ENCODE measurements around the gene MYH6.

MYH6 gene

DNA sequence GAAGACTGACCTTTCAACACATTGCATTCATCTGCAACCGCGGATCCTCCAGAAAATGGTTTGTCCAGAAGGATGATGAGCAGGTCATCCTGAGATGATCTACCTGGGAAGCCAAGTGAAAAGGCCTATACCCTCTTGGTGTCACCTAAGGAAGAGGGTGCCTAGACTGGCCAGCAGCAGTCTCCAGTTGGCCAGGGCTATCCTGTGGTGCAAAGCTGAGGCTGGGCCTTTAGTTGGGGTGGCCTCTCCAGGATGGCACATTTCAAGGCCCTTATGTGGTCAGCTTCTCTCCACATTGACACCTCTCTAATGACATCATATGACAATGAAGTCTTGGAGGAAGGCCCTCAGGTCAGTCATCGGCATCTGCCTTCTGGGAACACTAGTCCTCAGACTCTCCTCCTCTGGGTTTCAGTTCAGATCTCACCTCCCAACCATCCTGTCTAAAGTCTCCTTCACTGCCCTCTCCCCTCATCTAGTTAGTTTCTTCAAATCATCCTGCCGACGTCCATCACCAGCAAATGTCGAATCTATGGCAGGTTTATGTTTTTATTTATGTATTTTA is 52.1 kb downstream of the MYH6 start:
- no peak for DNase-seq (ENCODE audit: low spot score)

- DNase-seq (ENCODE audit: low spot score), result no peak
These were observed 53.1 kb downstream of the MYH6 start for GRCh38 chr14:23354990-23355389.

GRCh38 chr14:23353433-23353780 is 54.7 kb downstream of the MYH6 start:
- DNase-seq (ENCODE audit: low spot score), result no peak

DNA sequence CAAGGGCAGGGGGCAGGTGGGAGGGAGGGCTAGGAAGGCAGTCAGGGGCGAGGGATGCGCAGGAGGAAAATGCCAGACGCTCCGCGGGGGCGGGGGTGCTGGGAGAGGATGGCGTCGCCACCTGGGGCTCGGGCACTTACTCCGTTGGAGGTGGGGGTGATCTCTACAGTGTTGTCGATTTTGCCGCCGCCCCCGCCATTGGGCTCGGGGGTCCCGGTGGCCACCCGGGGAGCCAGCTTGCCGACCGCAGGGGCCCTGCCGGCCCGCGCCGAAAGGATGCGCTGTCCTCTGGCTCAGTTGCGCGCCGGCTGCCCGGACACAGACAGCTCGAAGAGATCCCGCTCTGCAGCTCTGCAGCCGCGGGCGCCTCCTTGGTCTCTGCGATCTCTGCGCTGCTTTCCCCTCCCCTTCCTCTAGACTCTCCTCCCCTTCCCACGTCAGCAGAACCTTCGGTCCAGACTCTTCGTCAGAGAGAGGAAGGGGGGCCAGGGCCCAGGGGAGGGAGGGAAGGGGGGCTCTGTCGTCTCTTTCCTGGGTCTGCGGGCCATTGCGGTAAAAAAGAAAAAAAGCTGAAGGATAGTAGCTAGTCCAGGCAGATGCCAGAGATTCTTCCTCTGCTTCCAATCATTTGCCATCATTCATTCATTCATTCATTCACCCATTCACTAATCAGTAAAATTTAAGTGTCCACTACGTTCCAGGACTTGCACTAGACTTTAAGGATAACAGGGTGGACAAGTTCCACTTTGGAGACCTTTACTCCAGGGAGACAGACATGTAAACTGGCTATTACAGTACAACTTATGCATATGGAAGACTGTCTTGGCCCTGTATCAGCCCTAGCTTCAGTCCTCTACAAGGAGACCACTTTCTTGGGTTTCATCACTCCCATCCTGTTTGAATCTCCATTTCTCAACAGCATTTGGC is 55.3 kb downstream of the MYH6 start, which contains the start of gene SLC22A17:
SLC22A17 (minus strand) TSS at position 382 of the 927 bp plus-strand sequence.
- peak; percentile 94 for DNase-seq (ENCODE audit: low spot score)

- DNase-seq (ENCODE audit: low spot score), result no peak
These were observed 56.2 kb downstream of the MYH6 start for GRCh38 chr14:23351681-23352505.

DNA sequence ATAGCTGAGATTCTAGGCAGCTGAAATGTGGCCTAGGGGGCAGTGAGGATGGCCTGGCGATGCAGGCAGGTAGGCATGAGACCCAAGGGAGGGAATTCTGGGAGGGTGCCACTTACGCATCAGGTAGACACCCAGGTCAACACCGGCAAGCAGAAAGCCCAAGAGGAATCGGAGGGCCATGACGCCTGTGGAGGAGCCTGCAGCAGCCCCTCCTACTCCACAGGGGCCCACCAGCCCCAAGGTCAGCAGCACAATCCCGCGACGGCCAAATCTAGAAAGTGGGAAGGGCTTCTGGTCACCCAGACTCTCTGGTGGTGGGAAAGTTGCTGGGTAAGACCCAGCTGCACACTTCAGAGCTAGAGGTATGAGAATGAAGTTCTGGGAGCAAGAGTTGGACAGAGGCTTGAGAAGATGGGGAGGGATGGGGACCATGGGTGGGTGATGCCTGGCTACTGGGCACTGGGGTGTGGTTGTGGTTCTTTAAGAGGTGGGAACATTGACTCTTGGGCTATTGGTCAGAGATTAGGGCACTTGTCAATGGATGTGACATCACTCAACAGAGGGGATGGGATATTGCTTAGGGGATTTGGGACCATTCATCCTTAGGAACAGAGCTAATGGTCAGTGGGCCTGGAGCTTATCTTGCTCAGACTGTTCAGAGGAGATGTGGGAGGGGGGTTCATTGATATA is 58.8 kb downstream of the MYH6 start:
- no peak for DNase-seq (ENCODE audit: low spot score)

DNA sequence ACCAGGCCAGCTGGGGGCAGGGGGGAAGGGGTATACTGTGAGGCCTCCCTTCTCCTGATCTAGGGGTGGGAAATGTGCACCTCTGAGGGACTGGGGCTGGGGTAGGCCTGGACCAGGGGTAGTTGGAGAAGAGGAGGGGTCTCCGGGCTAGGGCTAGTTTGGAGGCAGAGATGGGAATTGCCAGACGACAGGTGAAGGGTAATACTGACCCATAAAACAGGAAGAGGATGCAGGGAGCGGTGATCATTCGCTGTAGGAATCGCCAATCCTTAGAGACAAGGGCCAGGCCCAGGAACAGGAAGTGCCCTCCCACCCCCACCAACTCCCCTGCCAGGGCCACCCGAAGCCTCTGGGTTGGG is 59.8 kb downstream of the MYH6 start:
- no peak for DNase-seq (ENCODE audit: low spot score)

- no peak for DNase-seq (ENCODE audit: low spot score)
These were observed 60.4 kb downstream of the MYH6 start for GRCh38 chr14:23347406-23348296.

DNA sequence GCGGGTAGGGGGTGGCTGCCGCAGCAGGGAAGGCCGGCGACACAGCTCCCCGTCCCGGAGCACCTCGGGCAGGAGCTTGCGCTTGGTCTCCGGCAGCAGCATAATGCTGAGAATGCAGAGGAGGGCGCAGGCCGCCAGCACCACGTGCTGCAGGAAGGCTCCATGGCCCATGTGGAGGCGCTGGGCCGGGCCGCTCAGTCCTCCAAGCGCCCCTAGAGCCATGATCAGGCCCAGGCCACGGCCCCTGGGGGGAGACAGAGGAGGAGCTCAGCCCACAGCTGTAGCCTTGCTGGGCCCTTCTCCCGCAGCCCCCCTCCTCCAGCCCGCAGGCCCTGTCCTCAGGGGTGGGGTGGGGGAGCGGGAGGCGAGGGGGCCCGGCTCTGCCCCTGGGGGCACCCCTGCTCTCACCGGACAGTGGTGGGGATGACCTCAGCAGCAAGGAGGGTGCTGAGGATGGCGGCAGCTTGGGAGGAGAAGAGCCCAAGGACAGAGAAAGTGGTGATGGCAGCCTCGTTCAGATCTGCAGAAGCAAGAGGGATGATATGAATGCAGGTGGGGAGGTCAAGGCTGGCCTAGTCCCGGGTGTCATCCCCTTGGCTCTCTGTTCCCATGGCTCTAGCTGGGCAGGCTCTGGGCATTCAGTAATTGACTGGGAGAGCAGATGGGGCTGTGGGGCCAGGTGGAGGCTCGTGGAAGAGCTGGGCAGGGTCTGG is 61.2 kb downstream of the MYH6 start:
- DNase-seq (ENCODE audit: low spot score), result no peak

DNA sequence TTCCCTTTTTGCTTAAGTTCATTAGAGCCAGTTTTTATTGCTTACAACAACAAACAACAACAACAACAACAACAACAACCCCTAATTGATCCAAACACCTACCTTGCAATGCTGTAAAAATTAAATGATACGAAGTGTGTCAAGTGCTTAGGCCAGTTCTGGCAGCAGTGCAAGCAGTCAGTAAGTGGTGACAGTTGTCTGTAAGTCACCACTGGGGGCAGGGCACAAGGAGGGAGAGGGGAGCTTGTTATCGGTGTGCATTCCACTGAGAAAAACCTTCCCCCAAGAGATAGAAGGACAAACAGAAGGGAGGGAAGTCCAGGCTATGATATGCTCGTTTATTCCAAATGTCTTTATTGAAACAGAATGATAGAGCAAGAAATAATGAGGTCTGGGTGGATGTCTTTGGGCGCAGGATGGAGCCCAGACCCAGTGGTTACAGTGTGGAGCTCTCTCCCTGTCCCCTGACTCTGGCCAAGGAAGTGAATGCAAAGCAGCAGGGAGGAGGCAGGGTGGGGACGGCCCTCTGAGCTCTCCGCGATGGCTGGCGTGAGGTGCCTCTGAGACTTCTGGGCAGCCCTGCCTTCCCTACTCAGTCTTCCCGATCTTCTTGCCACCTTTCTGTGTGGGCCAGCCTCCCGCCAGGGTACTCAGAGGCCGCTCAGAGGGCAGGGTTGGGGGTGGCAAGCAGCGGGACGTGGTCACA is 61.9 kb downstream of the MYH6 start:
- DNase-seq (ENCODE audit: low spot score), result no peak

DNA sequence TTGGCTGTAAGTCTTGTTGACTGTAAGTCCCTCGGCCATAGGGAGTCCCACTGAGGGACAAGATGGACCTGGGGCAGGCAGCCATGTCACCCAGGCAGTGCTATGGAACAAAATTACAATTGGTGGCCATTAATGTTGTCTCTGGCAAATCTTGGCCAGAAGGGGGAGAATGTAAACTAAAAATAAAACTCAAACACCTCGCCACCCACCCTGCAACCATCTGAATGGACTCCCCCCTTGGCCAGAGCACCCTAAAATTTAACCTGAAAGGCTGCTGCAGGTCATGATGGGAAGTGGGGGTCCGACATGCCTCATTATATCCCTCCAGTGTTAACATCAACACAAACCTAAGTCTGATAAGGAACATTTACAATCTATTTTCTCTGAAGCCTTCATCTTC is 63.6 kb downstream of the MYH6 start:
- no peak for DNase-seq (ENCODE audit: low spot score)

GRCh38 chr14:23339506-23340268 is 68.4 kb downstream of the MYH6 start:
- no peak for DNase-seq (ENCODE audit: low spot score)

DNA sequence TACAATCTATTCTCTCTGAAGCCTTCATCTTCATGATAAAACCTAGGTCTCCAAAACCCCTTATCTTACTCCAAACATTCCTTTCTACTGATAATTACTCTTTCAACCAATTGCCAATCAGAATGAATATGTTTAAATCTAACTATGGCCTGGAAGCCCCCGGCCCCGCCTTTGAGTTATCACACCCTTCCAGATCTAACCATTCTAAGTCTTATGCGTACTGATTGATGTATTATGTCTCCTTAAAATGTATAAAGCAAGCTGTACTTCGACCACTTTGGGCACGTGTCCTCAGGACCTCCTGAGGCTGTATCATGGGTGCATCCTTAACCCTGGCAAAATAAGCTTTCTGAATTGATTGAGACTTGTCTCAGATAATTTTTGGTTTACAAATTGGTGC is 72.5 kb downstream of the MYH6 start:
- DNase-seq (ENCODE audit: low spot score), result no peak

Data from AG08395 (cell line).